Peyer's patch (tissue), 4 donors: ENCODE results near the gene MYOC.

Experiments used
- CTCF ChIP-seq, 6 experiments: fragments of 450-650 bp in 4 of 6; fragments of 200-600 bp in 2 of 6; sonication (generic) in 1 of 6; IDR thresholded peaks; one replicate each; pipeline ENCODE4 v1.5.1; 2017 to 2019; ENCODE audit warnings: antibody characterized with exemption in 6 of 6, mild to moderate bottlenecking in 3 of 6, moderate library complexity in 1 of 6
- POLR2A ChIP-seq, 2 donors: fragments of 450-650 bp; IDR thresholded peaks; one replicate each; pipeline ENCODE4 v1.5.1; 2017; ENCODE audit warnings: antibody characterized with exemption in 2 of 2, mild to moderate bottlenecking in 2 of 2, moderate library complexity in 2 of 2

GRCh38 chr1:171663036-171663853 is 10.8 kb upstream of the MYOC start:
- TF ChIP-seq POLR2A (IDR thresholded peaks at IDR 0.05) (no peak), CTCF (IDR thresholded peaks at IDR 0.05) (no peak)
